GM23338 (cell line): ENCODE data around the gene PXT1.

Source experiments
- EZH2 ChIP-seq: fragments of 200-600 bp; sonication (generic); IDR thresholded peaks from one replicate; pipeline ENCODE4 v1.8.0; 2017; ENCODE audit warnings: antibody characterized with exemption, mild to moderate bottlenecking, low read depth; ENCODE audit not compliant: unreplicated experiment
- EZH2phosphoT487 ChIP-seq: fragments of 200-600 bp; sonication (generic); IDR thresholded peaks from one replicate; pipeline ENCODE4 v1.8.1; 2018; ENCODE audit warnings: antibody characterized with exemption; ENCODE audit not compliant: unreplicated experiment
- POLR2AphosphoS5 ChIP-seq: IDR thresholded peaks from 2 replicates; pipeline ENCODE4 v1.6.1; 2016; ENCODE audit warnings: antibody characterized with exemption, low read depth
- ZNF114 ChIP-seq: fragments of 250-450 bp; sonication (Bioruptor Pico); IDR thresholded peaks from 2 replicates; pipeline ENCODE4 v1.5.0; 2020; ENCODE audit warnings: mild to moderate bottlenecking, moderate library complexity
- ZNF331 ChIP-seq: fragments of 250-450 bp; sonication (Bioruptor Pico); IDR thresholded peaks from 2 replicates; pipeline ENCODE4 v1.5.0; 2020; ENCODE audit warnings: low read depth, mild to moderate bottlenecking, moderate library complexity
- TF ChIP-seq, protein P1 (sequence below): IDR thresholded peaks from one replicate; pipeline ENCODE4 v1.6.1; 2018; ENCODE audit warnings: antibody characterized with exemption; ENCODE audit not compliant: unreplicated experiment
- TF ChIP-seq, protein P2 (sequence below), 2 experiments: fragments of 200-600 bp in 1 of 2; sonication (generic) in 1 of 2; conservative IDR thresholded peaks; 2 replicates each; pipeline versions ENCODE4 v1.5.1 to v1.6.1; 2016 to 2017; ENCODE audit warnings: antibody characterized with exemption in 2 of 2, low read depth in 2 of 2, mild to moderate bottlenecking in 2 of 2, moderate library complexity in 1 of 2

DNA sequence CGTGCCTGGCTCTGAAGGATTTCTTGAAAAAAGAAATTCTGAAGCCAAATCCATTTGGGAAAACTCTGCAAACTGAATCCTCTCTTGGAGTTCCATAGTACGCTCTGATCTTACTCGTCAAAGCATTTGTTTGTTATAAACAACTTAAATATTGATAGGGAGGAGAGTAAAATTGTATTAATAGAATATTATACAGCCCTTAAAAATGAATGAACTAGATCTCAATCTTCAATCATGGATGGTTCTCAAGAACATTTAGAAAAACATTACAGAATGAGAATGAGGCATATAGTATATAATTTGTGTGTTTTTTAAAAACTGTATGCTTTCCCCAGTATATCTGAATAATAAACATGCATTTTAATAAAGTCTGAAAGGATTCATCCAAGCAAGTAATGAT, 25.0 kb upstream of the PXT1 start:
- TF ChIP-seq, protein P1, sequence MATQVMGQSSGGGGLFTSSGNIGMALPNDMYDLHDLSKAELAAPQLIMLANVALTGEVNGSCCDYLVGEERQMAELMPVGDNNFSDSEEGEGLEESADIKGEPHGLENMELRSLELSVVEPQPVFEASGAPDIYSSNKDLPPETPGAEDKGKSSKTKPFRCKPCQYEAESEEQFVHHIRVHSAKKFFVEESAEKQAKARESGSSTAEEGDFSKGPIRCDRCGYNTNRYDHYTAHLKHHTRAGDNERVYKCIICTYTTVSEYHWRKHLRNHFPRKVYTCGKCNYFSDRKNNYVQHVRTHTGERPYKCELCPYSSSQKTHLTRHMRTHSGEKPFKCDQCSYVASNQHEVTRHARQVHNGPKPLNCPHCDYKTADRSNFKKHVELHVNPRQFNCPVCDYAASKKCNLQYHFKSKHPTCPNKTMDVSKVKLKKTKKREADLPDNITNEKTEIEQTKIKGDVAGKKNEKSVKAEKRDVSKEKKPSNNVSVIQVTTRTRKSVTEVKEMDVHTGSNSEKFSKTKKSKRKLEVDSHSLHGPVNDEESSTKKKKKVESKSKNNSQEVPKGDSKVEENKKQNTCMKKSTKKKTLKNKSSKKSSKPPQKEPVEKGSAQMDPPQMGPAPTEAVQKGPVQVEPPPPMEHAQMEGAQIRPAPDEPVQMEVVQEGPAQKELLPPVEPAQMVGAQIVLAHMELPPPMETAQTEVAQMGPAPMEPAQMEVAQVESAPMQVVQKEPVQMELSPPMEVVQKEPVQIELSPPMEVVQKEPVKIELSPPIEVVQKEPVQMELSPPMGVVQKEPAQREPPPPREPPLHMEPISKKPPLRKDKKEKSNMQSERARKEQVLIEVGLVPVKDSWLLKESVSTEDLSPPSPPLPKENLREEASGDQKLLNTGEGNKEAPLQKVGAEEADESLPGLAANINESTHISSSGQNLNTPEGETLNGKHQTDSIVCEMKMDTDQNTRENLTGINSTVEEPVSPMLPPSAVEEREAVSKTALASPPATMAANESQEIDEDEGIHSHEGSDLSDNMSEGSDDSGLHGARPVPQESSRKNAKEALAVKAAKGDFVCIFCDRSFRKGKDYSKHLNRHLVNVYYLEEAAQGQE: no peak
- TF ChIP-seq EZH2 (no peak), ZNF114 (CRISPR knock-in tag) (no peak), POLR2AphosphoS5 (no peak), EZH2phosphoT487 (no peak), ZNF331 (CRISPR knock-in tag) (no peak)
- TF ChIP-seq, protein P2, sequence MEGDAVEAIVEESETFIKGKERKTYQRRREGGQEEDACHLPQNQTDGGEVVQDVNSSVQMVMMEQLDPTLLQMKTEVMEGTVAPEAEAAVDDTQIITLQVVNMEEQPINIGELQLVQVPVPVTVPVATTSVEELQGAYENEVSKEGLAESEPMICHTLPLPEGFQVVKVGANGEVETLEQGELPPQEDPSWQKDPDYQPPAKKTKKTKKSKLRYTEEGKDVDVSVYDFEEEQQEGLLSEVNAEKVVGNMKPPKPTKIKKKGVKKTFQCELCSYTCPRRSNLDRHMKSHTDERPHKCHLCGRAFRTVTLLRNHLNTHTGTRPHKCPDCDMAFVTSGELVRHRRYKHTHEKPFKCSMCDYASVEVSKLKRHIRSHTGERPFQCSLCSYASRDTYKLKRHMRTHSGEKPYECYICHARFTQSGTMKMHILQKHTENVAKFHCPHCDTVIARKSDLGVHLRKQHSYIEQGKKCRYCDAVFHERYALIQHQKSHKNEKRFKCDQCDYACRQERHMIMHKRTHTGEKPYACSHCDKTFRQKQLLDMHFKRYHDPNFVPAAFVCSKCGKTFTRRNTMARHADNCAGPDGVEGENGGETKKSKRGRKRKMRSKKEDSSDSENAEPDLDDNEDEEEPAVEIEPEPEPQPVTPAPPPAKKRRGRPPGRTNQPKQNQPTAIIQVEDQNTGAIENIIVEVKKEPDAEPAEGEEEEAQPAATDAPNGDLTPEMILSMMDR (conservative IDR thresholded peaks at IDR 0.05; ENCODE audit: low read depth in 2 of 2): no peak
